BJ (cell line): Measurements from ENCODE around the gene SSTR3. TPM values are rescaled to one million over a fixed set of nuclear protein-coding genes. Genes with fewer than 3 reads are reported as not detected.

Experiments
- CTCF ChIA-PET: fragments of 350-600 bp; formaldehyde crosslinking; extraction: SDS; loops from one replicate; lab custom pipeline; 2021; ENCODE audit warnings: antibody characterized with exemption, inconsistent platforms; lab: Yijun Ruan, JAX
- POLR2A ChIA-PET: fragments of 300-600 bp; sonication (Branson Sonifier 250); formaldehyde crosslinking; extraction: SDS; loops from one replicate; lab custom pipeline; 2021; ENCODE audit warnings: antibody characterized with exemption; lab: Charles Lee
- DNase-seq: peaks from one replicate; pipeline ENCODE4 v3.0.0-alpha.2; 2011; ENCODE audit warnings: low read depth
- H3K27me3 ChIP-seq: 2 replicates; pipeline ENCODE4 v1.6.0; 2011; ENCODE audit warnings: low read length; ENCODE audit not compliant: control insufficient read depth, insufficient read depth
- H3K36me3 ChIP-seq: 2 replicates; pipeline ENCODE4 v1.5.1; 2011; ENCODE audit warnings: low read length; ENCODE audit not compliant: control insufficient read depth, insufficient read depth
- H3K4me3 ChIP-seq: 2 replicates; pipeline ENCODE4 v1.5.1; 2011; ENCODE audit warnings: low read depth, mild to moderate bottlenecking, control low read depth, low read length
- polyA plus RNA-seq: library from polyadenylated mRNA; depleted of rRNA; stranded (reverse); fragments of >200 nt; gene quantifications from 2 replicates; pipeline ENCODE4 v1.2.3, GENCODE V29; 2011
- TF ChIP-seq, protein P1 (sequence below): IDR thresholded peaks from 2 replicates; pipeline ENCODE4 v1.5.1; 2011; ENCODE audit warnings: low read depth, mild to moderate bottlenecking, control low read depth, inconsistent platforms, low read length, moderate library complexity; ENCODE audit not compliant: insufficient read depth

SSTR3 gene
- polyA plus RNA-seq, 1 experiment: not detected

- TF ChIP-seq, protein P1, sequence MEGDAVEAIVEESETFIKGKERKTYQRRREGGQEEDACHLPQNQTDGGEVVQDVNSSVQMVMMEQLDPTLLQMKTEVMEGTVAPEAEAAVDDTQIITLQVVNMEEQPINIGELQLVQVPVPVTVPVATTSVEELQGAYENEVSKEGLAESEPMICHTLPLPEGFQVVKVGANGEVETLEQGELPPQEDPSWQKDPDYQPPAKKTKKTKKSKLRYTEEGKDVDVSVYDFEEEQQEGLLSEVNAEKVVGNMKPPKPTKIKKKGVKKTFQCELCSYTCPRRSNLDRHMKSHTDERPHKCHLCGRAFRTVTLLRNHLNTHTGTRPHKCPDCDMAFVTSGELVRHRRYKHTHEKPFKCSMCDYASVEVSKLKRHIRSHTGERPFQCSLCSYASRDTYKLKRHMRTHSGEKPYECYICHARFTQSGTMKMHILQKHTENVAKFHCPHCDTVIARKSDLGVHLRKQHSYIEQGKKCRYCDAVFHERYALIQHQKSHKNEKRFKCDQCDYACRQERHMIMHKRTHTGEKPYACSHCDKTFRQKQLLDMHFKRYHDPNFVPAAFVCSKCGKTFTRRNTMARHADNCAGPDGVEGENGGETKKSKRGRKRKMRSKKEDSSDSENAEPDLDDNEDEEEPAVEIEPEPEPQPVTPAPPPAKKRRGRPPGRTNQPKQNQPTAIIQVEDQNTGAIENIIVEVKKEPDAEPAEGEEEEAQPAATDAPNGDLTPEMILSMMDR: no peak
- ChIA-PET POLR2A (no interaction called here), CTCF (interaction anchor here (0.6 to 1.6 kb wide), 4 partner anchors 9 to 39 kb away, joined by 3 read pairs; no protein-coding TSS in a partner anchor)
Measured at GRCh38 chr22:37206118-37206840, 6.0 kb downstream of the SSTR3 start.

GRCh38 chr22:37205046-37205445 is 7.2 kb downstream of the SSTR3 start:
- TF ChIP-seq, protein P1: no peak

More at GRCh38 chr22:37206118-37206840, 6.0 kb downstream of the SSTR3 start:
- no peaks in the 10 kb centered on the region for H3K36me3 ChIP-seq
- no peak overlapping the region for H3K4me3 ChIP-seq
- no peak for DNase-seq
- peaks cover 7% of the 10 kb centered on the region for H3K27me3 ChIP-seq

DNA sequence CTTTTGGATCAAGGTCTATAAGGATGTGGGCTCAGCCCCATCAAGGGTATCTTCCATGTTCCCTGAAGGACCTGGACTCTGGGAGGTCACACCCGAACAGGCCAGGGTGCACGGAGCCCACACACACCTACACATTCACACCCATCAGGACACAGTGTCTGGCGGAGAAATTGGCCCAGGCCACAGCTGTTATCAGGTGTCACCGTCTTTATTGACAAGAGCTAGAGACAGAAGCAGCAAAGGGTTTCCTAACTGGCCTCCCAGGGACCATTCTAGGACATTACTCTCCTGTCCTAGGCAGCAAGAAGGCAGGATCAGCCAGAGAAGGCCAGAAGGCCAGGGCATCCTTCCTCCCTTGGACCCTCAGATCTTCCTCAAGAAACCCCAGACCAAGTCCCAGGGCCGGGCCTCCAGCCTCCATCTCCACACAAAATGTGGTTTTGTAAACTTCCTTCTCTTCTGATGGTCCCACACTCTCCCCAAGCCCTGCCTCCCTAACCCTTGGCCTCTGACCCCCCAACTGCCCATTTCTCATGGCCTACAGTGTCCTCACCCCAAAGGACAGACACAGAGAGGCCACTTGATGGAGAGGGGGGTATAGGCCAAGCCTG is 8.1 kb downstream of the SSTR3 start:
- CTCF ChIA-PET: interaction anchor here (0.6 to 1.0 kb wide), 2 partner anchors 127 to 158 kb away, joined by 3 to 5 read pairs; no protein-coding TSS in a partner anchor
- TF ChIP-seq, protein P1: no peak
- Histone ChIP-seq H3K36me3 (no peaks in the 10 kb centered on the region), H3K27me3 (peaks cover 4% of the 10 kb centered on the region), H3K4me3 (no peak overlapping the region)
- no peak for DNase-seq
- POLR2A ChIA-PET: no interaction called here

More at GRCh38 chr22:37205046-37205445, 7.2 kb downstream of the SSTR3 start:
- Histone ChIP-seq H3K36me3 (no peaks in the 10 kb centered on the region), H3K27me3 (peaks cover 6% of the 10 kb centered on the region), H3K4me3 (no peak overlapping the region)
- CTCF ChIA-PET: interaction anchor here (0.6 kb wide), 1 partner anchor 159 kb away, joined by 5 read pairs; no protein-coding TSS in a partner anchor
- DNase-seq: no peak
- POLR2A ChIA-PET: no interaction called here

DNA sequence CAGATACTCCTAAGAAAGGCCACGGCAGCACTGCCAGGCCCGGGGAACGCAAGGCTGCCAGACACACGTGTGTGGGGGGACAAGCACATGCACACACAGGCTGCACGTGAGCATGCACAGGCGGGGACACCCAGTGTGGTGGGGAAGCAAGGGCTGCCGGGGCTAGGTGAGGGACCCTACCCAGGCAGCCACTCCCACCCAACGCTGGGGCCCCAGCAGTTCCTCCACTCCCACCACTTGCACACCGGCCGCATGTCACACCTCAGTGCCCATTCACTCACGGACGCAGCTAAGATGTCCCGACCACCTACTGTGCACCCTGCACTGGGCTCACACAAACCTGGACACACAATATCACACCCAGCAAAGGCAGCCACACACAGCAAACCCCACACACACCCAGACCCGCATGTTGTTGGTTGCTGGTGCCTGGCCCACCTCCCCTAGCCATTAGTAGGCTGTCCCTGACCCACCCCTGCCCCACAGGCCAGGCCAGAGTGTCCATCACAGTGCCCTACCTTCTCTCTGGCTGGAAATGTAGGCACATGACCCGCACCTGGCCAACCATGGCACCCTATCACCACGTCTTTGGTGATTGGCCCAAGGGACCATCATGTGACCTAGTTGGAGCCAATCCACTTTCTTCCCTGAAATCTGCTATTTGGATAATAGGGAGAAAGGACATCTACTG is 8.8 kb downstream of the SSTR3 start:
- peaks cover 2% of the 10 kb centered on the region for H3K27me3 ChIP-seq
- ChIA-PET POLR2A (no interaction called here), CTCF (interaction anchor here (0.6 to 1.1 kb wide), 3 partner anchors 127 to 422 kb away, joined by 3 to 4 read pairs (median 3); no protein-coding TSS in a partner anchor)
- no peak overlapping the region for H3K4me3 ChIP-seq
- DNase-seq: no peak
- TF ChIP-seq, protein P1: no peak
- no peaks in the 10 kb centered on the region for H3K36me3 ChIP-seq
